Measurements from ENCODE around the gene UBAC2.

DNA sequence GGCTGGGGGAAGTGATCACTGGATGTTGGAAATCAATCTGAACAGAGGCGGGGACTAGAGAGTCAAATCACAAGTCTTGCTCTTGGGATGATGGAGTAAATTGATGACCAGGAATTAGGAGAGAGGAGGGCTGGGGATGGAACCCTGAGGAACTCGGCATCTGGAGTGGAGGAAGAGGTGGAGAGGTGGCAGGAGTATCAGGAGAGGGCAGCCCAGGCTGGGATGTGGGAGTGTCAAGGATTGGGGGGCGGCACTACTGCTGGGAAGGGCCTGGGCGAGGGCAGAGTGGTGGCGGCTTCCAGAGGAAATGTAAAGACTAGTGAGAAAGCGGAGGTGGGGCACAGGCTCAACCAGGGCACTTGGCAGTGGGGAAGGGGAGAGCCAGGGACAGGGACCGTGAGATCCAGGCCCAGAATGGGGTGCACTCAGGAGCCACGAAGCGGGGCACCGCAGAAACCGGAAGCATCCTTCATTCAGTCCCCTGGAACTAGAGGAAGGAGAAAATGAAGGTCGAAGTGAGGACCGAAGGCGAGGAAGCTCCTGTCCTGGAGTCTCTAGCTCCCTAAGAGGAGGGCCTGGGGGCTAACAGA, 187.8 kb downstream of the UBAC2 start:
- TF ChIP-seq, protein P1, sequence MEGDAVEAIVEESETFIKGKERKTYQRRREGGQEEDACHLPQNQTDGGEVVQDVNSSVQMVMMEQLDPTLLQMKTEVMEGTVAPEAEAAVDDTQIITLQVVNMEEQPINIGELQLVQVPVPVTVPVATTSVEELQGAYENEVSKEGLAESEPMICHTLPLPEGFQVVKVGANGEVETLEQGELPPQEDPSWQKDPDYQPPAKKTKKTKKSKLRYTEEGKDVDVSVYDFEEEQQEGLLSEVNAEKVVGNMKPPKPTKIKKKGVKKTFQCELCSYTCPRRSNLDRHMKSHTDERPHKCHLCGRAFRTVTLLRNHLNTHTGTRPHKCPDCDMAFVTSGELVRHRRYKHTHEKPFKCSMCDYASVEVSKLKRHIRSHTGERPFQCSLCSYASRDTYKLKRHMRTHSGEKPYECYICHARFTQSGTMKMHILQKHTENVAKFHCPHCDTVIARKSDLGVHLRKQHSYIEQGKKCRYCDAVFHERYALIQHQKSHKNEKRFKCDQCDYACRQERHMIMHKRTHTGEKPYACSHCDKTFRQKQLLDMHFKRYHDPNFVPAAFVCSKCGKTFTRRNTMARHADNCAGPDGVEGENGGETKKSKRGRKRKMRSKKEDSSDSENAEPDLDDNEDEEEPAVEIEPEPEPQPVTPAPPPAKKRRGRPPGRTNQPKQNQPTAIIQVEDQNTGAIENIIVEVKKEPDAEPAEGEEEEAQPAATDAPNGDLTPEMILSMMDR (conservative IDR thresholded peaks at IDR 0.05 in 1 of 2, IDR thresholded peaks at IDR 0.05 in 1 of 2; ENCODE audit: low read depth in 1 of 2, low read length in 2 of 2): no peak
- TF ChIP-seq EZH2 (IDR thresholded peaks at IDR 0.05; ENCODE audit: low read length, missing control alignments): no peak

Measured in fibroblast of lung (primary cell).